Measurements from ENCODE around the gene ENTPD8.
"Not testable (repeated sequence)": the region's sequence is repeated elsewhere in the genome, so short reads cannot be mapped to it uniquely, and the experiment has no call there.

Gene ENTPD8

GRCh38 chr9:137428841-137429545, 12.2 kb downstream of the ENTPD8 start:
- no peak for DNase-seq

- no peak for DNase-seq
Measured at GRCh38 chr9:137428311-137428630, 12.9 kb downstream of the ENTPD8 start.

GRCh38 chr9:137427454-137428310, 13.5 kb downstream of the ENTPD8 start:
- no peak for DNase-seq

GRCh38 chr9:137426018-137426681, 15.0 kb downstream of the ENTPD8 start:
- DNase-seq: no peak

- no peak for DNase-seq
Measured at GRCh38 chr9:137423514-137424291, 17.5 kb downstream of the ENTPD8 start.

- DNase-seq: peak; percentile 94
Measured at GRCh38 chr9:137422604-137423513, 18.3 kb downstream of the ENTPD8 start, which contains the start of the genes EXD3 and NOXA1. TSS of gene EXD3 (minus strand) at chr9:137423162. CDS start at chr9:137395357, 27,805 bp downstream. TSS of gene NOXA1 (plus strand) at chr9:137423393. CDS start at chr9:137423530, 137 bp downstream.

GRCh38 chr9:137421838-137422603, 19.1 kb downstream of the ENTPD8 start:
- DNase-seq: no peak

- DNase-seq: no peak
Measured at GRCh38 chr9:137417161-137418021, 23.8 kb downstream of the ENTPD8 start.

- no peak for DNase-seq
Measured at GRCh38 chr9:137416563-137417151, 24.5 kb downstream of the ENTPD8 start.

- no peak for DNase-seq
Measured at GRCh38 chr9:137416006-137416562, 25.1 kb downstream of the ENTPD8 start.

GRCh38 chr9:137415451-137415850, 25.7 kb downstream of the ENTPD8 start:
- no peak for DNase-seq

- no peak for DNase-seq
Measured at GRCh38 chr9:137412431-137412830, 28.7 kb downstream of the ENTPD8 start.

GRCh38 chr9:137411645-137412380, 29.3 kb downstream of the ENTPD8 start:
- peak; percentile 39 for DNase-seq

- DNase-seq: no peak
Measured at GRCh38 chr9:137411260-137411644, 29.9 kb downstream of the ENTPD8 start.

GRCh38 chr9:137410891-137411249, 30.3 kb downstream of the ENTPD8 start:
- DNase-seq: no peak

- DNase-seq: not testable (repeated sequence)
Measured at GRCh38 chr9:137410236-137410890, 30.8 kb downstream of the ENTPD8 start.

GRCh38 chr9:137409515-137409914, 31.6 kb downstream of the ENTPD8 start:
- DNase-seq: no peak

Data from stimulated activated CD4-positive, alpha-beta T cell treated with anti-CD3 and anti-CD28 coated beads, Interleukin-4, amount 100 ng/mL, for 24 hours (primary cell).